Central memory CD8-positive, alpha-beta T cell (primary cell): ENCODE results near the gene PDS5B.
A peak's percentile ranks its signal among the peaks of the same experiment; 100 is the strongest.

Experiments used
- ATAC-seq: fragments of 150-1000 bp; cut with Tn5 transposase; replicated peaks from 2 replicates; pipeline ENCODE4 v1.10.0; 2022; ENCODE audit warnings: mild to moderate bottlenecking, moderate FRiP score, moderate number of reproducible peaks; ENCODE audit not compliant: poor library complexity, severe bottlenecking; ENCODE audit errors: extremely low read depth
- DNase-seq, 2 donors: peaks; one replicate each; pipeline ENCODE4 v3.0.0; 2021; ENCODE audit warnings: low spot score in 2 of 2
- H3K27ac Mint-ChIP-seq: one replicate; pipeline ENCODE4 v1.8.0; 2022; ENCODE audit warnings: low read depth, mild to moderate bottlenecking, moderate library complexity, mixed read lengths
- H3K27me3 Mint-ChIP-seq: one replicate; pipeline ENCODE4 v1.8.0; 2022; ENCODE audit warnings: mixed read lengths
- H3K36me3 Mint-ChIP-seq: one replicate; pipeline ENCODE4 v1.8.0; 2022; ENCODE audit warnings: mild to moderate bottlenecking, moderate library complexity, mixed read lengths; ENCODE audit not compliant: insufficient read depth
- H3K4me1 Mint-ChIP-seq: one replicate; pipeline ENCODE4 v1.8.0; 2022; ENCODE audit warnings: mixed read lengths
- H3K4me3 Mint-ChIP-seq: one replicate; pipeline ENCODE4 v1.8.0; 2022; ENCODE audit warnings: mild to moderate bottlenecking, moderate library complexity, mixed read lengths
- H3K9me3 Mint-ChIP-seq: one replicate; pipeline ENCODE4 v1.8.0; 2022; ENCODE audit warnings: mixed read lengths

The PDS5B gene

DNA sequence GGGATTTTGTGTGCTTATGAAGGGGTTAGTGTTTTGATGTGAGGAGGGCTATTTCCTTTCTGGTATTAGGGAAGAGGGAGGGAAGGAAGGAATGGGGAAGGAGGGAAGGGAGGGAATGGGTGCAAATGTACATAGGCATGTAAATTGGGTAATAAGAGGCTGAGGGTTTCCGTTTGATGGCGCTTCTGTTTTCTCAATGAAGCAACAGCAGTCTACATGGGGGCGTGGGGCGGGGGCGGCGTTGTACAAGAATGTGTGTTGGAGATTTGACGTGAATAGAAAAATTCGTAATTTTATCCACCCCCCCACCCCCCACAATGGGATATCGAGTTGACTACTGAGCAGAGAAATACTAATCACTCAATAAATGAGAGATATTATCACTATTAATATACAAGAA is 52.5 kb downstream of the PDS5B start:
- peaks cover 3% of the 10 kb centered on the region for H3K36me3 Mint-ChIP-seq
- DNase-seq (no peak), ATAC-seq (no peak)
- H3K9me3 Mint-ChIP-seq, result no peaks in the 10 kb centered on the region
- no peaks in the 10 kb centered on the region for H3K27me3 Mint-ChIP-seq
- H3K4me1 Mint-ChIP-seq, result peaks cover 23% of the 10 kb centered on the region
- no peak overlapping the region for H3K4me3 Mint-ChIP-seq
- H3K27ac Mint-ChIP-seq, result no peak overlapping the region

DNA sequence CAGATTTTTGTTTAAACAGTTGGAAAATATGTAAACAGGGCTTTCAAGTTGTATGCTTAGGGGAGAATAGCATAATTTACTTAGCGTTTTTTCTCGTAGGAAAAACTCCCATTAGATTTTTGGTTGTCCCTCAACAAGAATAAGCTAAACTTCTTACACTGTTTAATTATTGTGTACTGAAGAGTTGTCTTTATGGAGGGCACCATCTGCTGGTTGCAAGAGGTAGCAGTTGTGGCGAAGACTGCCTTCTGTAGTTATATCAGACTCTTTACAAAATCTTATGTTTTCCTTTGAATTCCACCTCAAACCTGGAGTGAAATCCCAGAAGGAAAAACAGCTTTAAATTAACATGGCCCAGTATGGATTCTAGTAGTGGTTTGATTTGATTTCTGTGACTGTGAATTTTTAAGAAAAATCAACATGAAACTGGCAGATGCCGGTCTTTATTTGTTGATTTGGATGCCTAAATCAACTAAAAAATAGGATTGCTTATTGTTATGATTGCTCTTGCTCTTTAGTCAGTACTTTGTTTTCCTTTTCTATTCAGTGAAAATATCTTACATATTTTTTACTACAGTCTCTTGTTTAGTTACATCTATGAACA is 53.4 kb downstream of the PDS5B start:
- Mint-ChIP-seq H3K36me3 (peaks cover 3% of the 10 kb centered on the region), H3K4me3 (no peak overlapping the region), H3K27ac (no peak overlapping the region), H3K9me3 (no peaks in the 10 kb centered on the region), H3K4me1 (peaks cover 31% of the 10 kb centered on the region), H3K27me3 (no peaks in the 10 kb centered on the region)
- peak in 1 of 2 donors; percentile 23 for DNase-seq
- ATAC-seq, result peak; percentile 80

DNA sequence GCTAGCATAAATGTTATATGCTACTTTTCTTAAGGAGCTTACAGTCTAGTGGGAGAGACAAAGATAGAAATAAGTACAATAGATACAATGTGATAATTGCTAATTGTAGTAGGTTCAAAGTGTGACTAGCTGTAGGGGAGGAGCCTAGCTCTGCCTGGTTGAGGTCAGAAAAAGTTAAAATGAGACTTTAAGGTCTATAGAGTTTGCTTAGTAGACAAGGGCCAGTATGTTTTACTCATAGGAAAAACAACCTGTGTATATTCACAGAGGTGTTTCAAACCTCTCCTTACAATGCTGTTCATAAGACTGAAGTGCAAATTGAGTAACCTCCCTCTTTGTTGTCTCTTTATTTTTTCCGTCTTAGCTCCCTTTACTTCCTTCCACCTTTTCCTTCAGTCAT is 56.1 kb downstream of the PDS5B start:
- no peaks in the 10 kb centered on the region for H3K9me3 Mint-ChIP-seq
- no peak for DNase-seq

DNA sequence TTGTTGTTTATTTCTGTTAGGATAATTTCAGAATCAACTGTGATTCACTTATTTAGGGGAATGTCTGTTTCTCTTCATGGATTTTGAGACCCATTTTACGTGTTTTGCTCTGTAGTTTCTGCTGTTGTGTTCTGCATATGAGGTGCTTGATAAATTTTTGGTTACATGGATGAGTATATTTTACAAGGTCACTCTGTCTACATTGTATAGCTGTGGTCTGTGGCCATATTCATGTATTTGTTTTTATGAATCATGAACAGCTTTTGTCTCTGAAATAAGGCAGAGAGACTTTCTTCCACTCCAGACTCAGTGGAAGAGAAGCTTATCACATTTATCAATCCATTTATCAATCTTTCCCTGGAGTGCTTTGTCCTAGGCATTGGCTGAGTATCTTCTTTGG is 56.6 kb downstream of the PDS5B start:
- no peak overlapping the region for H3K4me3 Mint-ChIP-seq
- peaks cover 1% of the 10 kb centered on the region for H3K36me3 Mint-ChIP-seq
- H3K9me3 Mint-ChIP-seq, result no peaks in the 10 kb centered on the region
- no peak overlapping the region for H3K27ac Mint-ChIP-seq
- no peak for ATAC-seq
- no peak for DNase-seq
- H3K27me3 Mint-ChIP-seq, result no peaks in the 10 kb centered on the region
- peaks cover 58% of the 10 kb centered on the region for H3K4me1 Mint-ChIP-seq

More for the DNA sequence above, 56.1 kb downstream of the PDS5B start:
- H3K4me3 Mint-ChIP-seq, result no peak overlapping the region
- H3K27ac Mint-ChIP-seq, result no peak overlapping the region
- no peak for ATAC-seq
- H3K4me1 Mint-ChIP-seq, result peaks cover 58% of the 10 kb centered on the region
- peaks cover 1% of the 10 kb centered on the region for H3K36me3 Mint-ChIP-seq
- no peaks in the 10 kb centered on the region for H3K27me3 Mint-ChIP-seq

- H3K27ac Mint-ChIP-seq, result no peak overlapping the region
- H3K36me3 Mint-ChIP-seq, result peaks cover 3% of the 10 kb centered on the region
- H3K4me1 Mint-ChIP-seq, result peaks cover 72% of the 10 kb centered on the region
- ATAC-seq (peak; percentile 48), DNase-seq (no peak)
- H3K9me3 Mint-ChIP-seq, result no peaks in the 10 kb centered on the region
- H3K27me3 Mint-ChIP-seq, result no peaks in the 10 kb centered on the region
- no peak overlapping the region for H3K4me3 Mint-ChIP-seq
These were observed 59.6 kb downstream of the PDS5B start for GRCh38 chr13:32645854-32646253.

- Mint-ChIP-seq H3K4me1 (peaks cover 54% of the 10 kb centered on the region), H3K36me3 (peaks cover 2% of the 10 kb centered on the region), H3K4me3 (no peak overlapping the region), H3K27me3 (no peaks in the 10 kb centered on the region), H3K27ac (peak overlapping the region; percentile 12), H3K9me3 (no peaks in the 10 kb centered on the region)
- no peak for DNase-seq
- ATAC-seq, result no peak
These were observed 61.7 kb downstream of the PDS5B start for GRCh38 chr13:32647926-32648325.

DNA sequence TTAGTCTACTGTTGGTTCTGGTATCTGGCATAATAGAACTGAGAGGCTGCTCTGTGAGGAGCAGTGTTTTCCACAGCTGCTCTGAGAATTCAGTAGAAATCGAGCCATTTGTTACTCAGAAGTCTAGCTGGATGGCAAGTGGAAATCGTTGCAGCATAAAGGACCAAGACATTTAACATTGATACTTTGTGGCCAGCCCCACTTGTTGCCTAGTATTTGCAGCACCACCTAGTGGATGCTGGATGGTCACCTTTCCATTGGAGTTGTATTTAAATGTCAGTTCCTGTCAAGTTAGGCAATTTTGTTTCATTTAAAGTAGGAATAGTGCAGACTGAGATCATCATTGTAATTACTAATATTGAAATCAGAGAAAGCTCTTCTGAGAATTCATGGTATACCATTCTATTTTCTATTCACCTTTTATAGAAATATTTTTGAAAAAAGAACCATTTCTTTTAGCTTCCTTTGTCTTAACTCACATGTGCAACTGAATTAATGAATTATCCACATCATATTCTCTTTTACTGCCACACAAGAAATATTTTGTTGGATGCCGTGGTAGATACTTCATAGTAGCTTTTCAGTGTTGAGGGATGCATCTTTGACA is 64.6 kb downstream of the PDS5B start:
- no peaks in the 10 kb centered on the region for H3K9me3 Mint-ChIP-seq
- ATAC-seq (peak; percentile 72), DNase-seq (peak in 1 of 2 donors; percentile 24)
- H3K27me3 Mint-ChIP-seq, result no peaks in the 10 kb centered on the region
- no peak overlapping the region for H3K27ac Mint-ChIP-seq
- peaks cover 39% of the 10 kb centered on the region for H3K4me1 Mint-ChIP-seq
- H3K36me3 Mint-ChIP-seq, result peaks cover 10% of the 10 kb centered on the region
- no peak overlapping the region for H3K4me3 Mint-ChIP-seq

DNA sequence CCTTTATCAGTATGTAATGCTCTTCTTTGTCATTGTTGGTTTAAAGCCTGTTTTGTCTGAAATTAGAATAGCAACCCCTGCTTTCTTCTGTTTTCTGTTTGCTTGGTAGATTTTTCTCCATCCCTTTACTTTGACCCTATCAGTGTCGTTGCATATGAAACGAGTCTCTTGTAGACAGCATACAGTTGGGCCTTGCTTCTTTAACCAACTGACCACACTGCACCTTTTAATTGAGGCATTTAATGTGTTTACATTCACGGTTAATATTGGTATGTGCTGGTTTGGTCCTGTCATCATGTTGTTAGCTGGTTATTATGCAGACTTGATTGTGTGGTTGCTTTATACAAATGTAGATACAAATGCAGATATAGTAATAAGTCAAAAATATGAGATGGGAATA is 71.1 kb downstream of the PDS5B start:
- Mint-ChIP-seq H3K27me3 (no peaks in the 10 kb centered on the region), H3K36me3 (peaks cover 18% of the 10 kb centered on the region), H3K9me3 (no peaks in the 10 kb centered on the region), H3K4me3 (no peak overlapping the region), H3K27ac (peak overlapping the region; percentile 10), H3K4me1 (peaks cover 26% of the 10 kb centered on the region)
- DNase-seq (no peak), ATAC-seq (no peak)

GRCh38 chr13:32659736-32660135 is 73.5 kb downstream of the PDS5B start:
- Mint-ChIP-seq H3K36me3 (peaks cover 16% of the 10 kb centered on the region), H3K27ac (peak overlapping the region; percentile 67)

DNA sequence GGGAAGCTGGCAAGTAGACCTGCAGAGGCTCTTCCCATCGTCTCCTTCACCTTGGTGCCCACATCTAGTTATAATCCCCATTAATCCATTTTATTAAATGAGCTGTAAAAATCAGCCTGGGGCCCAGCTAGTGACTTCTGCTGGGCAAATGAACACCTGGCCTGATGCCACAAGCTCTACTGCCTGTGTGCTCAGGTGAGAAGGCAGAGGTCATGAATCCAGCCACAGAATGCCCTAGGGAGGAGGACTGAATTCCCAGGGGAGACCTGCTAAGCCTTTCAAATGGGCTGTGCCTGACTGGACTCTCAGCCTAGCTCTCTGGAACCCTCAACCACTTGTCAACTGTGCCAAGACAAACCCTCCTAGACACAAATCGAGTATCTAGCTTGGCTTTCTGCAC is 74.0 kb downstream of the PDS5B start:
- H3K9me3 Mint-ChIP-seq, result no peaks in the 10 kb centered on the region
- no peak overlapping the region for H3K4me3 Mint-ChIP-seq
- H3K4me1 Mint-ChIP-seq, result peaks cover 22% of the 10 kb centered on the region
- ATAC-seq, result no peak
- H3K27me3 Mint-ChIP-seq, result no peaks in the 10 kb centered on the region
- H3K27ac Mint-ChIP-seq, result peak overlapping the region; percentile 67
- peaks cover 12% of the 10 kb centered on the region for H3K36me3 Mint-ChIP-seq
- DNase-seq, result no peak

More at GRCh38 chr13:32659736-32660135, 73.5 kb downstream of the PDS5B start:
- Mint-ChIP-seq H3K4me3 (no peak overlapping the region), H3K4me1 (peaks cover 26% of the 10 kb centered on the region), H3K9me3 (no peaks in the 10 kb centered on the region), H3K27me3 (no peaks in the 10 kb centered on the region)
- ATAC-seq, result no peak
- DNase-seq, result no peak

DNA sequence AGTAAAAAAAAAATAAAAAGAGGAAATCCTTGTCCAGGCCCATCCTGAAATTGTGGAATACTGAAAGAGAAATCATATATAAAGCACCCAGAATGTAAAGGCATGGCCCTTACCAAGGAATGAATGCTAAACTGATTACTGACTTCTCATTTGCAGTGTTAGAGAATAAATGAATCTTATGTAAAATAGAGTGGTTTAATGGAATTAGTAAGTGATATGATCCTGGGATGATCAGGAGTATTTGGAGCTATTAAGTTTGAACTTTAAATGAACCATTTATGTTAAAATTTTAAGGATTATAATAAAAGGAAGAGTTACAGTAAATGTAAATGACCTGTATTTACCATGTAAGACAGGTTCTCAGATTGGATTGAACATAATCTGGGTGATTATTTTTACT is 75.4 kb downstream of the PDS5B start:
- H3K27me3 Mint-ChIP-seq, result no peaks in the 10 kb centered on the region
- peaks cover 9% of the 10 kb centered on the region for H3K36me3 Mint-ChIP-seq
- no peak overlapping the region for H3K27ac Mint-ChIP-seq
- DNase-seq (no peak), ATAC-seq (no peak)
- H3K9me3 Mint-ChIP-seq, result no peaks in the 10 kb centered on the region
- no peak overlapping the region for H3K4me3 Mint-ChIP-seq
- peaks cover 10% of the 10 kb centered on the region for H3K4me1 Mint-ChIP-seq

- Mint-ChIP-seq H3K27ac (no peak overlapping the region), H3K4me3 (no peak overlapping the region), H3K27me3 (no peaks in the 10 kb centered on the region), H3K4me1 (no peaks in the 10 kb centered on the region), H3K36me3 (peaks cover 11% of the 10 kb centered on the region), H3K9me3 (no peaks in the 10 kb centered on the region)
- DNase-seq, result no peak
- no peak for ATAC-seq
These were observed 77.4 kb downstream of the PDS5B start for GRCh38 chr13:32663660-32664059.

DNA sequence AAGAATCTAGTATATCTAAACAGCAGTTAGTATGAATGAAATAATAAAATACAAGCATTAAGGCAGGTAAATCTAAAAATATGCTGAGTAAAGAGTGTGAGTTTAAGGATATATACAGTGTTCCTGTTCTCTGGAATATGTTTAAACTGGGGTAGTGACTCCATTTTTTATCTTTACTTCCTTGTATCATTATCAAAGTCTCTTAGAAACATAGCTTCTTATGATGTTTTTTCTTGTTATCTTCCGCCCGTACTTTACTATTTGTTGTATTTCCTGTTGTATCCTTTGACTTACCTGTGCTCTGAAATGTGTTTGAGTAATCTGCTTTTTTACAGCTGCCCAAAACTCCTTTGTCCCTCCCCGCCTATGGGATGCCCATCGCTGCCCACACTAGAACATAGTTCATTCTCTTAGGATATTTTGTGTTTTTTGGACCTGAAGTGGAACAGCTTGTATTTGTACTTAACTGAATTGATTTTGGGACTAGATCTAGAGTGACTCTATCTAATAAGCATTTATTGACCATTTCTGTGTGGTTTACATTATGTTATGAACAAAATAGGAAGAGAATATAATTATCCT is 80.8 kb downstream of the PDS5B start:
- no peak overlapping the region for H3K4me3 Mint-ChIP-seq
- no peak for ATAC-seq
- H3K4me1 Mint-ChIP-seq, result no peaks in the 10 kb centered on the region
- H3K27ac Mint-ChIP-seq, result no peak overlapping the region
- H3K9me3 Mint-ChIP-seq, result no peaks in the 10 kb centered on the region
- H3K27me3 Mint-ChIP-seq, result no peaks in the 10 kb centered on the region
- H3K36me3 Mint-ChIP-seq, result peaks cover 7% of the 10 kb centered on the region
- DNase-seq, result no peak
